ENCODE measurements around the gene SNX32.

SNX32 gene

GRCh38 chr11:65886826-65887722 lies 53.3 kb downstream of the SNX32 start:
- DNase-seq (ENCODE audit: low read depth in 2 of 2), result no peak
- peak overlapping the region; percentile 79 to 89 for H3K4me3 ChIP-seq (replicated peaks in 1 of 2; ENCODE audit: low read depth in 2 of 2, low read length in 2 of 2)
- no peak for TF ChIP-seq CTCF (IDR thresholded peaks at IDR 0.05; ENCODE audit: low read depth, low read length)

- H3K4me3 ChIP-seq (replicated peaks in 1 of 2; ENCODE audit: low read depth in 2 of 2, low read length in 2 of 2), result peak overlapping the region; percentile 79 to 89
- TF ChIP-seq CTCF (IDR thresholded peaks at IDR 0.05; ENCODE audit: low read depth, low read length), result no peak
- DNase-seq (ENCODE audit: low read depth in 2 of 2), result peak in 1 of 2 donors; percentile 61
Measured at GRCh38 chr11:65887723-65888162, 54.0 kb downstream of the SNX32 start.

GRCh38 chr11:65888163-65888814 lies 54.5 kb downstream of the SNX32 start, which contains the start of gene FIBP:
TSS of gene FIBP (minus strand) at chr11:65888471. CDS start at chr11:65888418, 53 bp downstream.
- peak; percentile 97 to 99 for DNase-seq (ENCODE audit: low read depth in 2 of 2)
- peak within 1 kb of the TSS; percentile 79 to 89 for H3K4me3 ChIP-seq (replicated peaks in 1 of 2; ENCODE audit: low read depth in 2 of 2, low read length in 2 of 2)
- peak; percentile 68 for TF ChIP-seq CTCF (IDR thresholded peaks at IDR 0.05; ENCODE audit: low read depth, low read length)

GRCh38 chr11:65890324-65891218 lies 56.8 kb downstream of the SNX32 start, which contains the start of gene CCDC85B:
TSS of gene CCDC85B (plus strand) at chr11:65890673. CDS start at chr11:65890784, 111 bp downstream.
- no peak for TF ChIP-seq CTCF (IDR thresholded peaks at IDR 0.05; ENCODE audit: low read depth, low read length)
- H3K4me3 ChIP-seq (replicated peaks in 1 of 2; ENCODE audit: low read depth in 2 of 2, low read length in 2 of 2), result peak within 1 kb of the TSS; percentile 69 to 80
- DNase-seq (ENCODE audit: low read depth in 2 of 2), result peak; percentile 97 to 98

- peak overlapping the region; percentile 69 to 80 for H3K4me3 ChIP-seq (replicated peaks in 1 of 2; ENCODE audit: low read depth in 2 of 2, low read length in 2 of 2)
- TF ChIP-seq CTCF (IDR thresholded peaks at IDR 0.05; ENCODE audit: low read depth, low read length), result peak; percentile 17
- peak; percentile 65 to 66 for DNase-seq (ENCODE audit: low read depth in 2 of 2)
Measured at GRCh38 chr11:65891219-65892136, 57.7 kb downstream of the SNX32 start.

- H3K4me3 ChIP-seq (replicated peaks in 1 of 2; ENCODE audit: low read depth in 2 of 2, low read length in 2 of 2), result peak overlapping the region; percentile 69 to 80
- DNase-seq (ENCODE audit: low read depth in 2 of 2), result peak in 1 of 2 donors; percentile 44
Measured at GRCh38 chr11:65892137-65892540, 58.4 kb downstream of the SNX32 start.
